GM23338 (cell line): ENCODE measurements around the gene METRNL. TPM values are rescaled to one million over a fixed set of nuclear protein-coding genes. Genes with fewer than 3 reads are reported as not detected.

Experiments used
- ATAC-seq: fragments of 200-7000 bp; cut with Tn5 transposase; 3 replicates; pipeline ENCODE4 v1.9.1; 2020
- DNase-seq: peaks from one replicate; pipeline ENCODE4 v3.0.0-alpha.2; 2015; ENCODE audit warnings: low spot score
- H2AFZ ChIP-seq: fragments of 200-600 bp; sonication (generic); 2 replicates; pipeline ENCODE4 v1.8.0; 2016; ENCODE audit warnings: antibody characterized with exemption, mild to moderate bottlenecking, moderate library complexity
- H3F3A ChIP-seq: fragments of 200-600 bp; sonication (generic); replicated peaks from 2 replicates; pipeline ENCODE4 v1.8.0; 2017; ENCODE audit warnings: antibody characterized with exemption, mixed run types, low read depth
- H3K27ac ChIP-seq: fragments of 200-600 bp; sonication (generic); 2 replicates; pipeline ENCODE4 v1.6.1; 2016; ENCODE audit warnings: low read depth
- H3K27me3 ChIP-seq: fragments of 200-600 bp; sonication (generic); 2 replicates; pipeline ENCODE4 v1.8.0; 2016; ENCODE audit warnings: mild to moderate bottlenecking, mixed run types, moderate library complexity; ENCODE audit not compliant: insufficient read depth
- H3K36me3 ChIP-seq: fragments of 200-600 bp; sonication (generic); 2 replicates; pipeline ENCODE4 v1.8.0; 2016; ENCODE audit warnings: mild to moderate bottlenecking; ENCODE audit not compliant: insufficient read depth
- H3K4me1 ChIP-seq: fragments of 200-600 bp; sonication (generic); 2 replicates; pipeline ENCODE4 v1.8.0; 2016; ENCODE audit warnings: mild to moderate bottlenecking, moderate library complexity; ENCODE audit not compliant: insufficient read depth
- H3K4me2 ChIP-seq: fragments of 200-600 bp; sonication (generic); 2 replicates; pipeline ENCODE4 v1.7.1; 2017; ENCODE audit warnings: mixed run types
- H3K4me3 ChIP-seq: fragments of 200-600 bp; sonication (generic); 2 replicates; pipeline ENCODE4 v1.6.1; 2016; ENCODE audit warnings: mixed run types
- H3K79me2 ChIP-seq: fragments of 200-600 bp; sonication (generic); replicated peaks from 2 replicates; pipeline ENCODE4 v1.8.0; 2017; ENCODE audit warnings: mild to moderate bottlenecking; ENCODE audit not compliant: insufficient read depth
- H3K9me2 ChIP-seq: fragments of 200-600 bp; sonication (generic); 2 replicates; pipeline ENCODE4 v1.8.0; 2017; ENCODE audit not compliant: insufficient read depth
- H4K20me1 ChIP-seq: fragments of 200-600 bp; sonication (generic); replicated peaks from 2 replicates; pipeline ENCODE4 v1.8.0; 2017; ENCODE audit warnings: mild to moderate bottlenecking; ENCODE audit not compliant: insufficient read depth
- H3K27ac Mint-ChIP-seq: 2 replicates; pipeline ENCODE4 v1.8.0; 2020; ENCODE audit warnings: inconsistent platforms, mild to moderate bottlenecking, moderate library complexity, mixed read lengths
- H3K27me3 Mint-ChIP-seq: 3 replicates; pipeline ENCODE4 v1.8.0; 2022; ENCODE audit warnings: low read depth, mild to moderate bottlenecking, moderate library complexity, mixed read lengths, inconsistent platforms; ENCODE audit not compliant: insufficient read depth, poor library complexity
- H3K36me3 Mint-ChIP-seq: 3 replicates; pipeline ENCODE4 v1.8.0; 2021; ENCODE audit warnings: low read depth, mild to moderate bottlenecking, inconsistent platforms, moderate library complexity, mixed read lengths
- H3K4me1 Mint-ChIP-seq: 3 replicates; pipeline ENCODE4 v1.8.0; 2020; ENCODE audit warnings: mild to moderate bottlenecking, inconsistent platforms, mixed read lengths
- H3K4me3 Mint-ChIP-seq: 3 replicates; pipeline ENCODE4 v1.8.0; 2021; ENCODE audit warnings: moderate library complexity, mild to moderate bottlenecking, inconsistent platforms, mixed read lengths
- H3K9me3 Mint-ChIP-seq: 3 replicates; pipeline ENCODE4 v1.8.0; 2020; ENCODE audit warnings: moderate library complexity, mild to moderate bottlenecking, inconsistent platforms, mixed read lengths
- EZH2phosphoT487 ChIP-seq: fragments of 200-600 bp; sonication (generic); IDR thresholded peaks from one replicate; pipeline ENCODE4 v1.8.1; 2018; ENCODE audit warnings: antibody characterized with exemption; ENCODE audit not compliant: unreplicated experiment
- REST ChIP-seq: IDR thresholded peaks from one replicate; pipeline ENCODE4 v1.6.1; 2018; ENCODE audit warnings: antibody characterized with exemption; ENCODE audit not compliant: unreplicated experiment
- STAT1 ChIP-seq: IDR thresholded peaks from one replicate; pipeline ENCODE4 v1.6.1; 2016; ENCODE audit warnings: antibody characterized with exemption; ENCODE audit not compliant: unreplicated experiment
- ZNF114 ChIP-seq: fragments of 250-450 bp; sonication (Bioruptor Pico); IDR thresholded peaks from 2 replicates; pipeline ENCODE4 v1.5.0; 2020; ENCODE audit warnings: mild to moderate bottlenecking, moderate library complexity
- ZNF331 ChIP-seq: fragments of 250-450 bp; sonication (Bioruptor Pico); IDR thresholded peaks from 2 replicates; pipeline ENCODE4 v1.5.0; 2020; ENCODE audit warnings: low read depth, mild to moderate bottlenecking, moderate library complexity
- polyA plus RNA-seq: library from polyadenylated mRNA; unstranded; fragments of >200 nt; fragmentation: Nextera tagmentation; extraction: Ambion mirVana; gene quantifications from 2 replicates; pipeline ENCODE4 v1.2.1, GENCODE V29; 2016
- total RNA-seq: library from RNA; depleted of rRNA; stranded (reverse); fragments of >200 nt; shearing (Covaris generic); gene quantifications from 2 replicates; pipeline ENCODE4 v1.2.3, GENCODE V29; 2014
- TF ChIP-seq, protein P1 (sequence below), 2 experiments: fragments of 200-600 bp in 1 of 2; sonication (generic) in 1 of 2; conservative IDR thresholded peaks; 2 replicates each; pipeline versions ENCODE4 v1.5.1 to v1.6.1; 2016 to 2017; ENCODE audit warnings: antibody characterized with exemption in 2 of 2, low read depth in 2 of 2, mild to moderate bottlenecking in 2 of 2, moderate library complexity in 1 of 2
- TF ChIP-seq, protein P2 (sequence below): fragments of 250-450 bp; sonication (Bioruptor Pico); IDR thresholded peaks from 2 replicates; pipeline ENCODE4 v1.5.0; 2020; ENCODE audit warnings: mild to moderate bottlenecking, moderate library complexity

The METRNL gene
- total and polyA plus RNA-seq, 2 experiments from 2014 or later, result 12.2 to 20.2 TPM

GRCh38 chr17:83114706-83115105 lies 35.3 kb downstream of the METRNL start:
- peaks cover 2% of the 10 kb centered on the region; the same call in 2 of the 3 replicates for H3K9me3 Mint-ChIP-seq
- H3K4me3 Mint-ChIP-seq, result no peak overlapping the region
- Histone ChIP-seq H3F3A (no peaks in the 10 kb centered on the region), H3K9me2 (no peaks in the 10 kb centered on the region), H3K27ac (no peak overlapping the region), H3K4me2 (no peak overlapping the region), H3K4me3 (no peak overlapping the region), H3K79me2 (no peaks in the 10 kb centered on the region), H3K36me3 (no peaks in the 10 kb centered on the region), H3K4me1 (no peaks in the 10 kb centered on the region; the same call in 1 of the 2 replicates), H4K20me1 (no peaks in the 10 kb centered on the region), H2AFZ (no peak overlapping the region), H3K27me3 (no peaks in the 10 kb centered on the region)
- H3K4me1 Mint-ChIP-seq, result peaks cover 14% of the 10 kb centered on the region
- TF ChIP-seq STAT1, result no peak
- TF ChIP-seq, protein P1, sequence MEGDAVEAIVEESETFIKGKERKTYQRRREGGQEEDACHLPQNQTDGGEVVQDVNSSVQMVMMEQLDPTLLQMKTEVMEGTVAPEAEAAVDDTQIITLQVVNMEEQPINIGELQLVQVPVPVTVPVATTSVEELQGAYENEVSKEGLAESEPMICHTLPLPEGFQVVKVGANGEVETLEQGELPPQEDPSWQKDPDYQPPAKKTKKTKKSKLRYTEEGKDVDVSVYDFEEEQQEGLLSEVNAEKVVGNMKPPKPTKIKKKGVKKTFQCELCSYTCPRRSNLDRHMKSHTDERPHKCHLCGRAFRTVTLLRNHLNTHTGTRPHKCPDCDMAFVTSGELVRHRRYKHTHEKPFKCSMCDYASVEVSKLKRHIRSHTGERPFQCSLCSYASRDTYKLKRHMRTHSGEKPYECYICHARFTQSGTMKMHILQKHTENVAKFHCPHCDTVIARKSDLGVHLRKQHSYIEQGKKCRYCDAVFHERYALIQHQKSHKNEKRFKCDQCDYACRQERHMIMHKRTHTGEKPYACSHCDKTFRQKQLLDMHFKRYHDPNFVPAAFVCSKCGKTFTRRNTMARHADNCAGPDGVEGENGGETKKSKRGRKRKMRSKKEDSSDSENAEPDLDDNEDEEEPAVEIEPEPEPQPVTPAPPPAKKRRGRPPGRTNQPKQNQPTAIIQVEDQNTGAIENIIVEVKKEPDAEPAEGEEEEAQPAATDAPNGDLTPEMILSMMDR (conservative IDR thresholded peaks at IDR 0.05; ENCODE audit: low read depth in 2 of 2), result no peak
- TF ChIP-seq REST, result no peak
- no peak for TF ChIP-seq EZH2phosphoT487
- H3K27me3 Mint-ChIP-seq, result peaks cover 18% of the 10 kb centered on the region
- DNase-seq (no peak), ATAC-seq (no peak)
- peaks cover 2% of the 10 kb centered on the region; the same call in 1 of the 3 replicates for H3K36me3 Mint-ChIP-seq
- no peak overlapping the region; the same call in 1 of the 2 replicates for H3K27ac Mint-ChIP-seq

GRCh38 chr17:83115202-83115651 lies 35.8 kb downstream of the METRNL start:
- H3K36me3 Mint-ChIP-seq, result peaks cover 3% of the 10 kb centered on the region; the same call in 1 of the 3 replicates
- Histone ChIP-seq H3K4me1 (no peaks in the 10 kb centered on the region; the same call in 1 of the 2 replicates), H3K79me2 (no peaks in the 10 kb centered on the region), H3F3A (no peaks in the 10 kb centered on the region), H3K36me3 (no peaks in the 10 kb centered on the region), H3K27me3 (no peaks in the 10 kb centered on the region), H3K4me3 (no peak overlapping the region), H3K27ac (no peak overlapping the region), H4K20me1 (no peaks in the 10 kb centered on the region), H2AFZ (no peak overlapping the region), H3K4me2 (no peak overlapping the region), H3K9me2 (no peaks in the 10 kb centered on the region)
- H3K4me1 Mint-ChIP-seq, result peaks cover 14% of the 10 kb centered on the region
- H3K27me3 Mint-ChIP-seq, result peaks cover 18% of the 10 kb centered on the region
- H3K27ac Mint-ChIP-seq, result no peak overlapping the region
- peaks cover 2% of the 10 kb centered on the region; the same call in 2 of the 3 replicates for H3K9me3 Mint-ChIP-seq
- DNase-seq (no peak), ATAC-seq (no peak)
- no peak overlapping the region for H3K4me3 Mint-ChIP-seq
- TF ChIP-seq, protein P2, sequence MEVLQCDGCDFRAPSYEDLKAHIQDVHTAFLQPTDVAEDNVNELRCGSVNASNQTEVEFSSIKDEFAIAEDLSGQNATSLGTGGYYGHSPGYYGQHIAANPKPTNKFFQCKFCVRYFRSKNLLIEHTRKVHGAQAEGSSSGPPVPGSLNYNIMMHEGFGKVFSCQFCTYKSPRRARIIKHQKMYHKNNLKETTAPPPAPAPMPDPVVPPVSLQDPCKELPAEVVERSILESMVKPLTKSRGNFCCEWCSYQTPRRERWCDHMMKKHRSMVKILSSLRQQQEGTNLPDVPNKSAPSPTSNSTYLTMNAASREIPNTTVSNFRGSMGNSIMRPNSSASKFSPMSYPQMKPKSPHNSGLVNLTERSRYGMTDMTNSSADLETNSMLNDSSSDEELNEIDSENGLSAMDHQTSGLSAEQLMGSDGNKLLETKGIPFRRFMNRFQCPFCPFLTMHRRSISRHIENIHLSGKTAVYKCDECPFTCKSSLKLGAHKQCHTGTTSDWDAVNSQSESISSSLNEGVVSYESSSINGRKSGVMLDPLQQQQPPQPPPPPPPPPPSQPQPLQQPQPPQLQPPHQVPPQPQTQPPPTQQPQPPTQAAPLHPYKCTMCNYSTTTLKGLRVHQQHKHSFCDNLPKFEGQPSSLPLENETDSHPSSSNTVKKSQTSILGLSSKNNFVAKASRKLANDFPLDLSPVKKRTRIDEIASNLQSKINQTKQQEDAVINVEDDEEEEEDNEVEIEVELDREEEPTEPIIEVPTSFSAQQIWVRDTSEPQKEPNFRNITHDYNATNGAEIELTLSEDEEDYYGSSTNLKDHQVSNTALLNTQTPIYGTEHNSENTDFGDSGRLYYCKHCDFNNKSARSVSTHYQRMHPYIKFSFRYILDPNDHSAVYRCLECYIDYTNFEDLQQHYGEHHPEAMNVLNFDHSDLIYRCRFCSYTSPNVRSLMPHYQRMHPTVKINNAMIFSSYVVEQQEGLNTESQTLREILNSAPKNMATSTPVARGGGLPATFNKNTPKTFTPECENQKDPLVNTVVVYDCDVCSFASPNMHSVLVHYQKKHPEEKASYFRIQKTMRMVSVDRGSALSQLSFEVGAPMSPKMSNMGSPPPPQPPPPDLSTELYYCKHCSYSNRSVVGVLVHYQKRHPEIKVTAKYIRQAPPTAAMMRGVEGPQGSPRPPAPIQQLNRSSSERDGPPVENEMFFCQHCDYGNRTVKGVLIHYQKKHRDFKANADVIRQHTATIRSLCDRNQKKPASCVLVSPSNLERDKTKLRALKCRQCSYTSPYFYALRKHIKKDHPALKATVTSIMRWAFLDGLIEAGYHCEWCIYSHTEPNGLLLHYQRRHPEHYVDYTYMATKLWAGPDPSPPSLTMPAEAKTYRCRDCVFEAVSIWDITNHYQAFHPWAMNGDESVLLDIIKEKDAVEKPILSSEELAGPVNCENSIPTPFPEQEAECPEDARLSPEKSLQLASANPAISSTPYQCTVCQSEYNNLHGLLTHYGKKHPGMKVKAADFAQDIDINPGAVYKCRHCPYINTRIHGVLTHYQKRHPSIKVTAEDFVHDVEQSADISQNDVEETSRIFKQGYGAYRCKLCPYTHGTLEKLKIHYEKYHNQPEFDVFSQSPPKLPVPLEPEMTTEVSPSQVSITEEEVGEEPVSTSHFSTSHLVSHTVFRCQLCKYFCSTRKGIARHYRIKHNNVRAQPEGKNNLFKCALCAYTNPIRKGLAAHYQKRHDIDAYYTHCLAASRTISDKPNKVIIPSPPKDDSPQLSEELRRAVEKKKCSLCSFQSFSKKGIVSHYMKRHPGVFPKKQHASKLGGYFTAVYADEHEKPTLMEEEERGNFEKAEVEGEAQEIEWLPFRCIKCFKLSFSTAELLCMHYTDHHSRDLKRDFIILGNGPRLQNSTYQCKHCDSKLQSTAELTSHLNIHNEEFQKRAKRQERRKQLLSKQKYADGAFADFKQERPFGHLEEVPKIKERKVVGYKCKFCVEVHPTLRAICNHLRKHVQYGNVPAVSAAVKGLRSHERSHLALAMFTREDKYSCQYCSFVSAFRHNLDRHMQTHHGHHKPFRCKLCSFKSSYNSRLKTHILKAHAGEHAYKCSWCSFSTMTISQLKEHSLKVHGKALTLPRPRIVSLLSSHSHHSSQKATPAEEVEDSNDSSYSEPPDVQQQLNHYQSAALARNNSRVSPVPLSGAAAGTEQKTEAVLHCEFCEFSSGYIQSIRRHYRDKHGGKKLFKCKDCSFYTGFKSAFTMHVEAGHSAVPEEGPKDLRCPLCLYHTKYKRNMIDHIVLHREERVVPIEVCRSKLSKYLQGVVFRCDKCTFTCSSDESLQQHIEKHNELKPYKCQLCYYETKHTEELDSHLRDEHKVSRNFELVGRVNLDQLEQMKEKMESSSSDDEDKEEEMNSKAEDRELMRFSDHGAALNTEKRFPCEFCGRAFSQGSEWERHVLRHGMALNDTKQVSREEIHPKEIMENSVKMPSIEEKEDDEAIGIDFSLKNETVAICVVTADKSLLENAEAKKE (CRISPR knock-in tag), result no peak
- TF ChIP-seq, protein P1 (conservative IDR thresholded peaks at IDR 0.05; ENCODE audit: low read depth in 2 of 2), result no peak
- TF ChIP-seq ZNF114 (CRISPR knock-in tag) (no peak), ZNF331 (CRISPR knock-in tag) (no peak)
